NOMO-1 treated with dmso at 0.1 percent for 144 hours (cell line): ENCODE data around the gene ALDH16A1.
"Not testable (repeated sequence)": the region's sequence is repeated elsewhere in the genome, so short reads cannot be mapped to it uniquely, and the experiment has no call there.

ENCODE experiments used
- DNase-seq: peaks from one replicate; lab custom pipeline; 2025; ENCODE audit not compliant: unreplicated experiment; lab: John Stamatoyannopoulos, UW

The ALDH16A1 gene

GRCh38 chr19:49461656-49462055 is 8.6 kb downstream of the ALDH16A1 start:
- no peak for DNase-seq

- no peak for DNase-seq
Observed at GRCh38 chr19:49462492-49462891, 9.5 kb downstream of the ALDH16A1 start.

- DNase-seq: no peak
Observed at GRCh38 chr19:49463960-49464740, 11.1 kb downstream of the ALDH16A1 start.

GRCh38 chr19:49465371-49465770 is 12.3 kb downstream of the ALDH16A1 start:
- DNase-seq: no peak

- no peak for DNase-seq
Observed at GRCh38 chr19:49468199-49468598, 15.2 kb downstream of the ALDH16A1 start.

GRCh38 chr19:49468746-49469447 is 15.9 kb downstream of the ALDH16A1 start:
- DNase-seq: peak; percentile 67

GRCh38 chr19:49469828-49470614 is 17.0 kb downstream of the ALDH16A1 start:
- DNase-seq: no peak

GRCh38 chr19:49470615-49470978 is 17.6 kb downstream of the ALDH16A1 start:
- no peak for DNase-seq

- DNase-seq: no peak
Observed at GRCh38 chr19:49472936-49473335, 19.9 kb downstream of the ALDH16A1 start.

GRCh38 chr19:49473501-49473867 is 20.5 kb downstream of the ALDH16A1 start:
- not testable (repeated sequence) for DNase-seq

- peak; percentile 82 for DNase-seq
Observed at GRCh38 chr19:49473868-49474541, 21.0 kb downstream of the ALDH16A1 start, which contains the start of gene FLT3LG. TSS of gene FLT3LG (plus strand) at chr19:49474215. CDS start at chr19:49474640, 425 bp downstream.

- no peak for DNase-seq
Observed at GRCh38 chr19:49474542-49474924, 21.5 kb downstream of the ALDH16A1 start.

GRCh38 chr19:49475191-49475917 is 22.3 kb downstream of the ALDH16A1 start:
- no peak for DNase-seq

GRCh38 chr19:49475995-49476880 is 23.2 kb downstream of the ALDH16A1 start:
- no peak for DNase-seq

GRCh38 chr19:49479975-49480628 is 27.1 kb downstream of the ALDH16A1 start:
- DNase-seq: no peak

GRCh38 chr19:49481020-49481683 is 28.1 kb downstream of the ALDH16A1 start:
- DNase-seq: no peak

- DNase-seq: no peak
Observed at GRCh38 chr19:49486232-49486631, 33.2 kb downstream of the ALDH16A1 start.

- DNase-seq: no peak
Observed at GRCh38 chr19:49486710-49487276, 33.8 kb downstream of the ALDH16A1 start.
